Activated naive CD4-positive, alpha-beta T cell treated with anti-CD3 and anti-CD28 coated beads, Interleukin-2, amount 50 U/mL, for 16 hours (primary cell): Measurements from ENCODE around the gene ZMPSTE24.
A peak's percentile ranks its signal among the peaks of the same experiment; 100 is the strongest.

Experiments
- DNase-seq: peaks from one replicate; pipeline ENCODE4 v3.0.0-alpha.2; 2020

The ZMPSTE24 gene

GRCh38 chr1:40305871-40306270 lies 47.8 kb downstream of the ZMPSTE24 start:
- no peak for DNase-seq

GRCh38 chr1:40306296-40306695 lies 48.3 kb downstream of the ZMPSTE24 start:
- no peak for DNase-seq

- no peak for DNase-seq
These were observed 49.1 kb downstream of the ZMPSTE24 start for GRCh38 chr1:40307186-40307585.

- no peak for DNase-seq
These were observed 50.1 kb downstream of the ZMPSTE24 start for GRCh38 chr1:40308036-40308727.

- DNase-seq, result no peak
These were observed 51.5 kb downstream of the ZMPSTE24 start for GRCh38 chr1:40309374-40310128.

DNA sequence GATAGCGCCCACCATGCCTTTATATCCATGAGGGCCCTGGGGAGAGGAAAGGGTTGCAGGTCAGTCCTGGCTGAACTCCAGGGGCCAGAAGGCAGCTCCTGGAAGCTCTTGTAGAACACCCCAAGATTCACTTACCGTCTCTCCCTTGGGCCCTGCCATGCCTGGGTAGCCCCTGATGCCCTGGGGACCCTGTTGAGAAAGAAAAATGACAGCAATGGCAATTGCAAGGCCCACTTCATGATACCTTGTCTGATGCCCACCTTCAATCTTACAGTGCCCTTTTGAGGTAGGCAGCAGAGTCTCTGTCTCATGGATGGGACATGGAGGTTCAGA lies 52.1 kb downstream of the ZMPSTE24 start:
- DNase-seq, result no peak

- no peak for DNase-seq
These were observed 53.1 kb downstream of the ZMPSTE24 start for GRCh38 chr1:40310983-40311642.

- DNase-seq, result no peak
These were observed 53.7 kb downstream of the ZMPSTE24 start for GRCh38 chr1:40311692-40312091.

DNA sequence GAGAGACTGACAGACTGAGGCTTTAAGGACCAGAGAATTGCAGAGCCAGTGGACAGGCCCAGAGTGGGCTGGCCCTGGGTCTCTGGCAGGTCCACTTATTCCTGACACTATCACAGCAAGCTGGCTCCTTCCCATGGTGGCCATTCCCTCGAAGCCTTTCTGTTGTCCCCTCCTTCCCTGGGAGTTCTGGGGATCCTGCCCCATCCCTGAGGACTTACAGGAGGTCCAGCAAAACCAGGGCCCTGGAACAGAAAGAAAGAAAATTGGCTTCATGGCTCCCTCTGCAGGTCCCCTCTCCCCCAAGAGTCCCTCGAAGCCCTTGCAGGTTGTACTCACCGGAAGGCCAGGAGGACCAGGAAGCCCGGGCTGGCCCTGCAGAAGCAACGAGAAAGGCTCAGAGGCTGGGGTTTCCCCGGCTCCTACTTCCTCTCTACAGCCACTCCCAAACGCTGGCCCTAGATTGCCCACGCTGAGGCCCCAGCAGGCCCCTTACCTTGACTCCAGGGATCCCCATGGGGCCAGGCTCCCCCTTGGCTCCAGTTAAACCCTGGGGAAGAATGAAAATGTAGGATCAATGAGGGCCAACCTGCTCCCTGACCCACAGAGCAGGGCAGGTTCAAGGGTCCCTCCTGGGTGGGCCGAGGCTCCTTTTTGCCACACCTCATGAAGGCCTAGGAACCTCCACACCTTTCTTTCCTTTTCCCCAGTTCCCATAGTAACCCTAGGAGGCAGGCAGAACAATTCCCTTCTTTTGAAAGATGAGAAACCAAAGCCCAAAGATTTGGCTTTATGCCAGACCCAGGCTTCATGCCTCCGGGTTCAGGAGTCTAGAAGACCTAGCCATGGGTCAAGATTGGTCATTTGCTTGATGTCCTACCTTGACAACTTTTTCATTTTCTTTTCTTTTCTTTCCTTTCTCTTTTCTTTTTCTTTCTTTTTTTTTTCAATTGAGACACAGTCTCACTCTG lies 54.5 kb downstream of the ZMPSTE24 start:
- DNase-seq, result no peak

- no peak for DNase-seq
These were observed 55.4 kb downstream of the ZMPSTE24 start for GRCh38 chr1:40313329-40313957.

- no peak for DNase-seq
These were observed 56.1 kb downstream of the ZMPSTE24 start for GRCh38 chr1:40313958-40314720.

DNA sequence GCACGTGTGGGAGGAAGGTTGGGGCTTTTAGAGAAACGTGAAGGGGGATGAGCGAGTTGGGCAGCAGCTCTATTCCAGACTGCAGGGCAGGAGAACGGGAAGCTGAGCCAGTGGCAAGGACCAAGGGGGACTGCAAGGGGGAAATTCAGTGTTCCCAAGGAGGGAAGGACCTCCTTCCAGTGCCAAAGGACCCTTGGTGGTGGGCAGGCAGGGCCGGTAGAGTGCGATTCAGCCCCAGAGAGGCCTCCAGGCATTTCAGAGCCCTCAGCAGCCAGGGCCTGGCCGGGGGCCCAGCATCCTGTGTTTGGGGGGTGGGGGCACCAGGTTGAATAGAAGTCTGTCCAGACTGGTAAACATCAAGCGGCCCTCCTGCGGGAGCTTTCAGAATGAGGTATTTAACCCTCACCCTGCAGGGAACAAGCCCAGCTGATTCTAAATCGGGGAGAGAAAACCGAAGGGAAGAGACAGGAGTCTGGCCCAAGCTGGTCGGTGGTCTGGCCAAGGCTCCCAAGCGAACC lies 56.7 kb downstream of the ZMPSTE24 start:
- no peak for DNase-seq

DNA sequence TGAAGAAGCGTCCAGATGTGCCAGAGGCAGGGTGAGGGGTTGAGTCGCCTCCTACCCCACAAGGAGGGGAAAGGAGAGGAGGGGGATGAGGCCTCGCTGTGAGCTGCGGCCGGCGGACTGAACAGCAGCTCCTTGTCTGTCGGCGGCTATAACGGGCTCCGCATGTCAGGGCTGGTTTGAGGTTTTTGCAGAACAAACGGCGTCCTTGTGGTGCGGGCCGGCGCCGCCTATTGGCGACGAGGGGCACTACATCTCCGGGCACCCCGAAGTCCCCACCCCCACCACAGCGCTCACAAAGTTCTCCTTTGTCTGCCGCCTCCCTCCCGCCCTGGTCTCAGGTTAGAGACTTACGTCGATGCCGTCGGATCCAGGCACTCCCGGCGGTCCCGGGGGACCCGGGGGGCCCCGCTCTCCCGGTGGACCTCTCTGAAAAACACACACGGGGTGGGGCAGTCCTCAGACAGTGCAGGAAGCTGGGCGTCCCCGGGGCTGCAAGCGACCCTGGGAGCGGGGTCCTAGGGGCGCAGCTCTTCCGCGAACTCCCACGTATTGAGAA lies 57.3 kb downstream of the ZMPSTE24 start:
- peak; percentile 86 for DNase-seq

- DNase-seq, result peak; percentile 26
These were observed 58.0 kb downstream of the ZMPSTE24 start for GRCh38 chr1:40315795-40316594.

GRCh38 chr1:40316595-40317393 lies 58.8 kb downstream of the ZMPSTE24 start, which contains the start of gene COL9A2:
Gene COL9A2, minus strand, starts transcription at chr1:40317286. Its CDS starts 89 bp downstream, at chr1:40317197.
- peak; percentile 61 for DNase-seq

- no peak for DNase-seq
These were observed 59.5 kb downstream of the ZMPSTE24 start for GRCh38 chr1:40317394-40318074.

GRCh38 chr1:40318476-40318875 lies 60.4 kb downstream of the ZMPSTE24 start:
- no peak for DNase-seq

DNA sequence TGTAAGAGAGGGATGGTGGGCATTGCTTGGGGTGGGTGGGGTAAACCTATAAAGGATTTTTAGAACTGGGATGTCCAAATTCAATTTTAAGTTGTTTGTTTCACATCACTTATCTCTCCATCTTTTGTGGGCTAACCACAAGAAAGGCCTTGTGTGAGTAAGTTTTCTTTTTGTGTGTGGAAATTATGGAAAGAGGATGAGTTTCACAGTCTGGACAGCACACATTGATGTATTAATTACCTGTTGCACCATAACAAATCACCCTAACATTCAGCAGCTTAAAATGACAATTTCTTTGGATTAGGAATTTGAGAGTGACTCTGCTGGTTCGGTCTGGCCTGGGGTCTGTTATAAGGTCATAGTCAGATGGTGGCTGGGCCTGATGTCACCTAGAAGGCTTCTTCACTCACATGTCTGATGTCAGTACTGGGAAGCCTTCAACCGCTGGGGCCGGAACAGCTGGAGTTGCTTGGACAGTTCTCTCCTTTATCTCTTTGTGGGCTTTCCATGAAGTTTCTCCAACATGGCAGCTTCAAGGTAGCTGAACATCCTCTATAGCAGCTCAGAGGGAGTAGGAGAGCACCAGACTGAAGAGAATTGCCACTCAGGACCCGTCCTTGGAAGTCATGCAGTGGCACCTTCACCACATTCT lies 61.1 kb downstream of the ZMPSTE24 start:
- DNase-seq, result no peak
